GM18508 (cell line): ENCODE results near the gene RIPK4.
"Not testable (repeated sequence)": the region's sequence is repeated elsewhere in the genome, so short reads cannot be mapped to it uniquely, and the experiment has no call there.

ENCODE experiments used
- ATAC-seq: cut with Tn5 transposase; IDR thresholded peaks from one replicate; pipeline ENCODE4 v1.9.1; 2021; ENCODE audit warnings: moderate number of reproducible peaks; ENCODE audit not compliant: insufficient read depth, unreplicated experiment

The RIPK4 gene

GRCh38 chr21:41720250-41720649, 46.6 kb downstream of the RIPK4 start:
- no peak for ATAC-seq

DNA sequence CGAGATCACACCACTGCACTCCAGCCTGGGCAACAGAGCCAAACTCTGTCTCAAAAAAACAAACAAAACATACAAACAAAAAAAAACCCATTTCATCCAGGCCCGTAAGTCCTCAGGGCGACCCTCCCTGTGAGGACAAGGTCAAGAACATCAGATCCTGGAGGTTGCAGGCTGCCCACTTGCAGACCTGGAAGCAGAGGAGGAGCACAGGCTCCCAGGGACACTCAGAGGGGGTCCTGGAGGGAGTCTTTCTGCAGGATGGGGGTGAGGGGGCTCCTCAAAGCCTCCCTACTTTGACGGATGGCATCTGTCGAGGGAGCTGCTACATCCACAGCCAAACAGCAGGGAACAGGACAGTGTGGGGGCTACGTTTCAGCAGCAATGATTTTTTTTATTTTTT, 47.2 kb downstream of the RIPK4 start:
- ATAC-seq: no peak

DNA sequence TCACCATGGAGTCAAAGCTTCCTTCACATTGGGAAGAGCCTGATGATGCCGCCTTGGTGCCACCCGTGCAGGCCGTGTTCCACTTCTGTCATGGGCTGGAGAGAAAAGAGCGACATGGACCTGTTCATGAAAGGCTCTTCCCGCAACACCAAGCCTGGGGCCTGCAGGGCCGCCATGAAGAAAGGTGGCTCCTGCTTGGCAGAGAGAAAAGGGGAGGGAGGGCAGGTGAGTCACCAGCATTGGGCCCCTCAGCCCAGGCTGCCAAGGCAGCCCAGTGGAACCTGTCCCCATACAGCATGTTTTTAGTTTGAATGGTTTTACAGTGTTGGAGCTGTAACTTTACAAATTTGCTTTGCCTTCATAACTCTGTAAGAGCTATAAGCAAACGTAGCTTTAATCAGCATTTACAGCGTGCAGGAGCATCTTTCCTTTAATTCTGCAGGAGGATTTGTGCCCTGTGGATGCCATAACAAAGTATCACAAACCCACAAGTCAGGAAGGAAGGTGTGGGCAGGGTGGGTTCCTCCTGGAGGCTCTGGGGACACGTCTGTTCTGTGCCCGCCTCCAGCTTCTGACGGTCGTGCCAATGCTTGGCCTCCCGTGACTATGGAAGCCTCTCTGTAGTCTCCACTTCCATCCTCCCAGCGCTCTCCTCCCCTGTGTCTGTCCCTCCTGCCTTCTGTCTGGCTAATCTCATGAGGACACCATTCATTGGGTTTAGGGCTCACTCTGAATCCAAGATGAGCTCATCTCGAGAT, 49.1 kb downstream of the RIPK4 start:
- no peak for ATAC-seq

DNA sequence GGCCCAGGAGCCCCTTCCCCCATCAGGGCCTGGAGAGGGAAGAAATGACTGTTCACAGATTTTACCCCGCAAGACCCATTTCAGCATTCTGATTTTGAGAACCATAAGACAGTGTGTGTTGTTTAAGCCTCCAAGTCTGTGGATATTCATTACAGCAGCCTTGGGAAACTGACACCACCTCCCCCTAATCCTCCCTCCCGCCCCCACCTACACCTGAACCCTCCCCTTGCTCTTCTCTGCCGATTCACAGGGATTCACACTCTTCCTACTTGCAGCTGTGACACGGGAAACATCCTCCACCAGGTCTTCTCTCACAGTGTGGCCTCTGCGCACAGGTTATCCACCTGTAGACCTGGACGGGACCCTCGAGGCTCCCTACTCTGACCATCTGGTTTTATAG, 50.1 kb downstream of the RIPK4 start:
- no peak for ATAC-seq

DNA sequence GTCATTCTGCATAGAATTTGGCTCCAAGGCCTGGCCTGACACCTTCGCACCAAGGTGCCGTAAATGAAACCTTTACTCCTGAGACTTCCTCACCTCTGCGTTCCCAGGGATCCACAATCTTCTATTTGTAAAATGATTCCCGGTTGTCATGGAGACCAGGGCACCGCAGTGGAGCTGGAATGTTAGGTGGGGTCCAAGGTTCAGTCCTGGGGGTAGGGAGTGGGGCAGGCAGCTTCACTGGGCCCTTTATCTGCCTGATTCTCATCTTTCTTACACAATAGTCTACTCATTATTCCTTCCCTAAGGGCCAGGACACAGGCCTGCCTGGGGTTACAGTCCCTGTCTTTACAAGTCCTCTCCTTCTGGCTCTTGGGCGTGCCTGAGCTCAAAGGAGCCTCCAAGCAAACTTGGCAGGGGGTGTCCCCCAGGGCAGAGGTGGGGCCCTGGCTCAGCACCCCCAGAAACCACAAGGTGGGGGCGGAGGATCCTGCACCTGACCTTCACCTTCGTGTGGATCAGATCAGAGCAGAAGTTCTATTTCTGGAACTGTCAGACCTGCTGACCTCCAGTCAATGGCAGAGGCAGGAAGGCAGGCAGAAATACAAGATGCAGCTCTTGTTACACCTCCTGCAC, 51.1 kb downstream of the RIPK4 start:
- no peak for ATAC-seq

DNA sequence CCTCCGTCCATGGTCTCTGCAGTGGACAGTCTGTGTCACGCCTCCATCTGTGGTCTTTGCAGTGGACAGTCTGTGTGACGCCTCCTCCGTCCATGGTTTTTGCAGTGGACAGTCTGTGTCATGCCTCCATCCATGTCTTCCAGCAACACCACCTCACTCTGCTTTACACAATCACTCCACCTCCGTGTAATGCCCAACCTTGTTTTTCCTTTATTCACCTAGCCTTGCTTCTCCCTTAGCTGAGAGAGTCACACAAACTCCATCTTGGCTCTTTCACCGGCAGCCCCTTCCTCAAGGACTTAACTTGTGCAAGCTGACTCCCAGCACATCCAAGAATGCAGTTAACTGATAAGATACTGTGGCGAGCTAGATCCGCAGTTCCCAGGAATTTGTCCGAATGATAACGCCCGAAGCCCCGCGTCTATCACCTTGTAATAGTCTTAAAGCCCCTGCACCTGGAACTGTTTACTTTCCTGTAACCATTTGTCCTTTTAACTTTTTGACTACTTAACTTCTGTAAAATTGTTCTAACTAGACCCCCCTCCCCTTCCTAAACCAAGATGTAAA, 52.5 kb downstream of the RIPK4 start:
- ATAC-seq: not testable (repeated sequence)

GRCh38 chr21:41713495-41714281, 53.2 kb downstream of the RIPK4 start:
- no peak for ATAC-seq

DNA sequence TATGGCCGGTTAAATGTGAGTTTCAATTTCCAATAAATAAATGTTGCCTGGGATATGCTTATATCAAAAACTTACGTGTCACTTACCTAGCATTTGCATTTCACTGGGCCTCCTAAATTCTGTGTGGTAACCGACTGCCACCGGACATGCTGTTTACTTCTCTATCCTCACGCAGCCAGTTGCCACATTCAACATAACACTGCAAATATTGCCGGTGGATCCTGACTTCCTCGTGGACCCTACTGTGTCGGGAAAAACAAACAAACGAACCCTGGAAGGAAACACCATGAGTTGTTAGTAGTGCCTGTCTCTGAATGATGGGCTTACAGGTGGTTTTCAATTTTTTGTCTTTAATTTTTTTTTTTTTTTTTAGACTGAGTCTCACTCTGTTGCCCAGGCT, 54.1 kb downstream of the RIPK4 start:
- no peak for ATAC-seq

GRCh38 chr21:41712201-41712600, 54.7 kb downstream of the RIPK4 start:
- ATAC-seq: no peak

GRCh38 chr21:41711416-41712007, 55.3 kb downstream of the RIPK4 start:
- no peak for ATAC-seq

- ATAC-seq: no peak
These were observed 56.1 kb downstream of the RIPK4 start for GRCh38 chr21:41710823-41711160.

GRCh38 chr21:41709965-41710822, 56.7 kb downstream of the RIPK4 start:
- no peak for ATAC-seq

- ATAC-seq: no peak
These were observed 57.7 kb downstream of the RIPK4 start for GRCh38 chr21:41709166-41709565.

GRCh38 chr21:41707960-41708330, 58.9 kb downstream of the RIPK4 start:
- ATAC-seq: no peak

GRCh38 chr21:41707231-41707959, 59.5 kb downstream of the RIPK4 start:
- no peak for ATAC-seq

- ATAC-seq: no peak
These were observed 60.2 kb downstream of the RIPK4 start for GRCh38 chr21:41706678-41707077.

GRCh38 chr21:41706263-41706639, 60.6 kb downstream of the RIPK4 start:
- no peak for ATAC-seq

DNA sequence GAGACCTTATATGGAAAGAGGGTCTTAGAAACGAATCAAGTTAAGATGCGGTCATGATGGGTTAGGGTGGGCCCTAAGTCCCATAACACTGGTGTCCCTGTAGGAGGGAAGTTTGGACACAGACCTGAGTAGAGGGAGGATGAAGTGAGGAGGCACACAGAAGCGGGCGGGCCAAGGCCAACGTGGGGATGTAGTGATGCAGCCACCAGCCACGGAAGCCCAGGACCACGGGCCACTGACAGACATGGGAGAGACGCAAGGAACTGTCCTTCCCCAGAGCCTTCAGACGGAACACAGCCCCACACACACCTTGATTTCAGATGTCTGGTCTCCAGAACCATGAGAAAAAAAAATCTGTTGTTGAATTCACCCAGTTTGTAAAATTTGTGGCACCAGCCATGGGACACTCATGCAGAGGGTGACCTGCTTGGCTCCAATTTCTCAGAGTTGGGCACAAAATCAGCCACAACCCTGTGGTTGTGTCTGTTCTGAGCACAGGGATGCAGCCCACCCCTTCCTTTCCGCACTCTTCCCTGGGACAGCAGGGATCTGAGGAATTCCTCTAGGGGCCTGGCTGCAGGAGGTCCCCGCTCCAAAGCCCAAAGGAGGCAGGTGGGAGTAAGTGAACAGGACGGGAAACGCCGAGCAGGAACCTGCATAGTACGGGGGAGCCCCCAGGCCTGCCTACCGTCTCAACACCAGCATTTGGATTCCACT, 61.1 kb downstream of the RIPK4 start:
- ATAC-seq: no peak
